T-helper 22 cell (primary cell): ENCODE data around the gene ABCA13.
"Not testable (repeated sequence)": the region's sequence is repeated elsewhere in the genome, so short reads cannot be mapped to it uniquely, and the experiment has no call there.

ENCODE experiments used
- DNase-seq: peaks from one replicate; pipeline ENCODE4 v3.0.0-alpha.2; 2020; ENCODE audit warnings: low read depth

Gene ABCA13, protein sequence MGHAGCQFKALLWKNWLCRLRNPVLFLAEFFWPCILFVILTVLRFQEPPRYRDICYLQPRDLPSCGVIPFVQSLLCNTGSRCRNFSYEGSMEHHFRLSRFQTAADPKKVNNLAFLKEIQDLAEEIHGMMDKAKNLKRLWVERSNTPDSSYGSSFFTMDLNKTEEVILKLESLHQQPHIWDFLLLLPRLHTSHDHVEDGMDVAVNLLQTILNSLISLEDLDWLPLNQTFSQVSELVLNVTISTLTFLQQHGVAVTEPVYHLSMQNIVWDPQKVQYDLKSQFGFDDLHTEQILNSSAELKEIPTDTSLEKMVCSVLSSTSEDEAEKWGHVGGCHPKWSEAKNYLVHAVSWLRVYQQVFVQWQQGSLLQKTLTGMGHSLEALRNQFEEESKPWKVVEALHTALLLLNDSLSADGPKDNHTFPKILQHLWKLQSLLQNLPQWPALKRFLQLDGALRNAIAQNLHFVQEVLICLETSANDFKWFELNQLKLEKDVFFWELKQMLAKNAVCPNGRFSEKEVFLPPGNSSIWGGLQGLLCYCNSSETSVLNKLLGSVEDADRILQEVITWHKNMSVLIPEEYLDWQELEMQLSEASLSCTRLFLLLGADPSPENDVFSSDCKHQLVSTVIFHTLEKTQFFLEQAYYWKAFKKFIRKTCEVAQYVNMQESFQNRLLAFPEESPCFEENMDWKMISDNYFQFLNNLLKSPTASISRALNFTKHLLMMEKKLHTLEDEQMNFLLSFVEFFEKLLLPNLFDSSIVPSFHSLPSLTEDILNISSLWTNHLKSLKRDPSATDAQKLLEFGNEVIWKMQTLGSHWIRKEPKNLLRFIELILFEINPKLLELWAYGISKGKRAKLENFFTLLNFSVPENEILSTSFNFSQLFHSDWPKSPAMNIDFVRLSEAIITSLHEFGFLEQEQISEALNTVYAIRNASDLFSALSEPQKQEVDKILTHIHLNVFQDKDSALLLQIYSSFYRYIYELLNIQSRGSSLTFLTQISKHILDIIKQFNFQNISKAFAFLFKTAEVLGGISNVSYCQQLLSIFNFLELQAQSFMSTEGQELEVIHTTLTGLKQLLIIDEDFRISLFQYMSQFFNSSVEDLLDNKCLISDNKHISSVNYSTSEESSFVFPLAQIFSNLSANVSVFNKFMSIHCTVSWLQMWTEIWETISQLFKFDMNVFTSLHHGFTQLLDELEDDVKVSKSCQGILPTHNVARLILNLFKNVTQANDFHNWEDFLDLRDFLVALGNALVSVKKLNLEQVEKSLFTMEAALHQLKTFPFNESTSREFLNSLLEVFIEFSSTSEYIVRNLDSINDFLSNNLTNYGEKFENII (N-terminal part only)

DNA sequence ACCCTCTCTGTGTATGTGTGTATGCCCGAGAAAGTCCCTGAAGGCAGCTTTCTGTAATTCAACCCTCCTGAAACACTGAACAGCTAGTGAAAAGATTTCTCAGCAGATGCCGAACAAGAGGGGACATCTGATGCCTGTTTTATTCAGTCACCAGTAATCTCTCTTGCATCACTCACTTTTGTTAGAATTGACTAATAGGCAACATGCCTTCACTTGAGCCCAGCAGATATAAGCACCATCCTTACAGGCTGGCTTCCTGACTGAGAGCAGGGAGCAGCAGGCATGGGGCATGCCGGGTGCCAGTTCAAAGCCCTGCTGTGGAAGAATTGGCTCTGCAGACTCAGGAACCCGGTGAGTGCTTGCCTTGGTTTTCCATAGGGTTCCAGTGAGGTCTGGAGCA, at the start of gene ABCA13:
ABCA13 (plus strand) TSS at position 257 of the 400 bp plus-strand sequence; CDS start at position 283, 26 bp downstream.
- no peak for DNase-seq

DNA sequence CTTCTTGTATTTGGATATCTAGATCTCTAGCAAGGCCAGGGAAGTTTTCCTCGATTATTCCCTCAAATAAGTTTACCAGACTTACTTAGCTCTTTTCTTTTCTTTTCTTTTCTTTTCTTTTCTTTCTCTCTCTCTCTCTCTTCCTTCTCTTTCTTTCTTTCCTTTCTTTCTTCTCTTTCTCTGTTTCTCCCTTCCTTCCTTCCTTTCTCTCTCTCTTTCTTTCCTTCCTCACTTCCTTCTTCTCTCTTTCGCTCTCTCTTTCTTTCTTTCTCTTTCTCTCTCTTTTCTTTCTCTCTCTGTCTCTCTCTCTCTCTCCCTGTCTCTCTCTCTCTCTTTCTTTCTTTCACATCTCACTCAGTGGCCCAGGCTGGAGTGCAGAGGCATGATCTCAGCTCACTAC, 45.2 kb upstream of the ABCA13 start:
- DNase-seq: no peak

DNA sequence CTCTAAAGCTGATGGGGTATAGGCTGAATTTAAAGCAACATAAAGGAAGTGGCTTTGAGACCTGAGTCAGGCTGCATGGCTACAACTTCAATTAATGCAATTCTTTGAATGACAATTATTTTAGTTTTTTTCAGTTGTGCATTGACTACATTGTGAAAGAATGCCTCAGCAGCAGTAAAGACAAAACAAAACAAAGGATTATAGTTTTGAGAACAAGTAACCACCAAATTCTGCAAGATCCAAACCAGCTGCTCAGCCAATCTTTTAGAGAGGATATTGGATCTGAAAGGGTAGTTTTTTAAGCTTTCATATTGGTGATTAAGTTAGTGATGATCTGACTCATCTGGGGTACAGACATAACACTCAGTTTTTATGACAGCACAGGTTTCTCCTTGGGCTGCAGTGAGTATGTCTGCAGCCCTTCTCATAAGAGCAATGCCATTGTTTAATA, 40.6 kb upstream of the ABCA13 start:
- DNase-seq: no peak

DNA sequence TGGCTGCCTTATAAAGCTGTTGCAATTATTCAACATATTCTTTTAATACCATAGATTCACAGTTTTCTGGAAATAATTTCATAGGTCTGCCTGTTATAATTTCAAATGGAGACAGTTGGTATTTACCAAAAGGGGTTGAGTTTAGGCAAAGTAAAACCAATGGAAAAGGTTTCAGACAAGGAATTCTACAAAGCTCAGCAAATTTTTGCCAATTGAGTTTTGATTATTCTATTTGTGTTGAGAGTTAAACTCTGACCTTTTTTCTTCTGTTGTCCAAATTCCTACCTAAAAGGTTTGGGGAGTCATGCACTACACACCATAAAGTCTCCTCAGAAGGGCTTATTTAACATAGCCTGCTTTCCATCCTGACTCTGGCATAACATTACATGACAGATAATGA, 38.5 kb upstream of the ABCA13 start:
- DNase-seq: no peak

DNA sequence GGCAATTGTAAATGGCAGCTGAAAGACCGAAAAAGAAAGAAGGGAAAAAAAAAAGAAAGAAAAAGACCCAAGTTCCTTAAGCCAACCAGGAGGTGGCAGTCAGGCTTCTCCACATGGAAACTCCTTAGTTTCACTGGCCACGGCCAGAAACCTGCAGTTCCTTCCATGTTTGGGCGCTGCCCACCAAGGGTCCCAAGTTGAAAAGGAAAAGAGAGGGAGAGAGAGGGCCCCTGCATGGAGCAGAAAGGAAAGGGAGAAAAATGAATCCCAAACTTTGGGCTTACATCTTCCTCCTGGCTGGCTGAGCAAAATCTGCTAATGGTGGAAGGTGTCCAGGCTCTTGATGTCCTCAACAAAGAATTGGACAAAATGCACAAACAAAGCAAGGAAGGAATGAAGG, 31.8 kb upstream of the ABCA13 start:
- DNase-seq: no peak

DNA sequence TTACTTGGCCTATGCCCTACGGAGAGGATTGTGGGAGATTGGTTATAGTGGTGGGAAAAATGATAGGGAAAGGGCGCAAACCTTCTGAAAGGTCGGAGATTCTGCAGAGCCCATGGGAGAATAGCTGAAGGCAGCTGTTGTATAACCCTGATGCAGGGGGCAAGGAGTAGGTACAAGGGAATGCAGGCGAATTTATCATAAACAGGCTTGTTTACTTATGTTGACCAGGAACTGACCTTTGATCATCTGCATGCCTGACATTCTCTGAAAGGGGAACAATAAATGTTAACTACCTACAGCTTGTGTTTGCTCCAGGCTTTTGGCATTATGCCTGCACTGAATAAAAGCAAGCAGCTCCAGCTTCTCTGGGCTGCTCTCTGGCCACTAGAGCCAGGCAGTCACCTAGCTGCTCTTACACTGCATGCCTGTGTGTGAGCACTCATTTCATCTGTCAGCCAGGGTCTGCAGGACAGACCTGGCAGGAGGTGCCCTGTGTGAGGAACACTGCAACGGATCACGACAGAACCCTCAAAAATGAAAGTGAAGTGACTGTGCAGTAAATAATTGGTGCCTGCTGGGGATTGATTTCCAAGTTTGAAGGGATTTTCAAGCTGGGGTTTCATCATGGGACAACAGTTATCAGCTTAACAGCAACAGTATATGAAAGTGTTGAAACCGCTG, 31.1 kb upstream of the ABCA13 start:
- no peak for DNase-seq

DNA sequence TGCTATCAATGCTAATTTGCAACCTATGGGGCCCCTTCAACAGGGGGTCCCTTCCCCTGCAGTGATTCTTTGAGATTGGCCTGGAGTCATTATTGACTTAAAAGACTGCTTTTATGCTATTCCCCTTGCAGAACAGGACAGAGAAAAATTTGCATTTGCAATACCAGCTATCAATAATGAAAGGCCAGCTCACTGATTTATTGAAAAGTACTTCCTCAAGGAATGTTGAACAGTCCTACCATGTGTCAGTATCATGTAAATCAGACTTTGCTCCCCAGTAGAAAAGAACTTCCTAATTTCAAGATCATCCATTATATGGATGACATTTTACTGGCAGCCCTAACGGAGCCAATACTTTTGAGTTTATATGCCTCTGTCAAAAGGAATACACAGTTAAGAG, 29.7 kb upstream of the ABCA13 start:
- no peak for DNase-seq

DNA sequence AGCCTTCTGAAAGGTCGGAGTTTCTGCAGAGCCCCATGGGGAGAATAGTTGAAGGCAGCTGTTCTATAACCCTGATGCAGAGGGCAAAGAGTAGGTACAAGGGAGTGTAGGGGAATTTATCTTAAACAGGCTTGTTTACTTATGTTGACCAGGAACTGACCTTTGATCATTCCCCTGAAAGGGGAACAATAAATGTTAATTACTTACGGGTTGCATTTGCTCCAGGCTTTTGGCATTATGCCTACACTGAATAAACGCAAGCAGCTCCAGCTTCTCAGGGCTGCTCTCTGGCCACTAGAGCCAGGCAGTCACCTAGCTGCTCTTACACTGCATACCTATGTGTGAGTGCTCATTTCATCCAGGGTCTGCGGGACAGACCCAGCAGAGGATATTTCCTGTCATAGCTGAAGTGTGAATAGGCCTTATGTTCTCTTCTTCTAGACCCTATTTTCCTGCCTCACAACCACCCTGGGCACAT, 26.9 kb upstream of the ABCA13 start:
- no peak for DNase-seq

DNA sequence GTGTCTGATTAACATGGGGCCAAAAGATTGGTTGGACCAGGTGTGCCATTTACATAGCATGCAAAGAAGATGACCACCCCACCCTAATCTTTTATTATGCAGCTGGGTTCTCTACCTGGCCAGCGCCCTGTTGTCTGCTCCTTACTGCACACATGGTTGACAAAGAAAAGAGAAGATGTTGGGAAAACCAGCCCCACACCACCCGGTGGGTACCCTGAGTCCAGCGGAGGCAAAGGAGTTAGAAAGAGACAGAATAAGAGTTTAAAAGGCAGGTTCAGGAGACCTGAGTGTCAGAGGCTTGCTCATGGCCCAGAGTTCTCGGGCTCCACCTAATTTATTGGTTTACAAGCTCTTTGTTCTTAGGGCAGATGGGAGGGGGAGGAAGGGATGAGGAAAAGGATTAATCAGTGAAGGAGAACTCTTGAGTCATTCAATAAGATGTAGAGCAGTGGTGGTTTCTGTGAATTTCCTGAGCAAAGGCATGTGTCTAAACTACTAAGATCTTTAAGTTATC, 24.1 kb upstream of the ABCA13 start:
- no peak for DNase-seq

DNA sequence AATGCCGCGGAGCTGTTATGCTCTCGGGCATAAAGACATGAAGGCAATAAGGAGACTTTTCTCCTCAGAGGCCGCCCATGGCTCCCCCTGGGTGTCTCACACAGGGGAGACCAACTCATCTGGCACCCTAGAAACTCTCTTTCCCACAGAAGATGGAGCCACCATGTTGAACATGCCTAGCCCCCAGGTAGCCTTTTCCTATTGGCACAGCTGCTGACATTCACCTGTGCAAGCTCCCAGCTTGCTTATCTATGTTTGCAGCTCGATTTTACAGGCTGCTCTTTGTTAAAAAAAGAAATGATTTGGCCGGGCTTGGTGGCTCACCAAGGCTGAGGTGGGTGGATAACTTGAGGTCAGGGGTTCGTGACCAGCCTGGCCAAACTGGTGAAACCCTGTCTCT, 23.6 kb upstream of the ABCA13 start:
- DNase-seq: not testable (repeated sequence)

DNA sequence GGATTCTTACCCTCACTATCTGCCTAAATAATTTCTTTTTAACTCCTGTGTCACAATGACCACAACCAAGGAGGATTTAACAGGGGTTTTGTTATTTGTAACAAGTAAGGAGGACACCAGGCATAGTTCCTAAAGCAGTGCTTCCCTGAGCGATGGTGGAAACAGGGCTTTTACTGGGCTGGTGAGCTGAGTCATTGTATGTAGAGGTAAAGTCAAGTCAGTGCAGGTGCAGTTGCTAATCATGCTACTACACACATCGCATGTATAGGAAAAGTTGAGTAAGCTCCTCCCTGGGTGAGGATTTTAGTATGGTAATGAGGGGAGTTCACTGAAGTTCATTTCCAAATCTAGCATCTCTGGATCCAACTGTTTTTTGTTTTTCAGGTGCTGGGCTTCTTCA, 22.9 kb upstream of the ABCA13 start:
- DNase-seq: no peak

DNA sequence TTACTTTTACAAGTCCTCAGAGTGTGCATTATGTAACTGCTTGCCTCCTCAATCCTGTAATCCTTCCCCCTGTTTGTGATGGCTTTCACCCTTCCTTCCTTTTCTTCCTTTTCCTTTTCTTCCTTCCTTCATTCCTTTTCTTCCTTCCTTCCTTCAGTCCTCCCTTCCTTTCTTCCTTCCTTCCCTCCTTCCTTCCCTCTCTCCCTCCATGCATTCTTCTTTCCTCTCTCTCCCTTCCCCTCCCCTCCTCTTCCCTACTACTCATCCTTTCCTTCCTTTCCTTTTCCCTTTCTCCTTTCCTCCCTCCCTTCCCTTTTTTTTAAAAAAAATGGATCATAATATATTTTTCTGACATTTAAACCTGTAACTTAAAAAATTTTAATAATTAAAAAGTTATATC, 22.2 kb upstream of the ABCA13 start:
- DNase-seq: no peak

DNA sequence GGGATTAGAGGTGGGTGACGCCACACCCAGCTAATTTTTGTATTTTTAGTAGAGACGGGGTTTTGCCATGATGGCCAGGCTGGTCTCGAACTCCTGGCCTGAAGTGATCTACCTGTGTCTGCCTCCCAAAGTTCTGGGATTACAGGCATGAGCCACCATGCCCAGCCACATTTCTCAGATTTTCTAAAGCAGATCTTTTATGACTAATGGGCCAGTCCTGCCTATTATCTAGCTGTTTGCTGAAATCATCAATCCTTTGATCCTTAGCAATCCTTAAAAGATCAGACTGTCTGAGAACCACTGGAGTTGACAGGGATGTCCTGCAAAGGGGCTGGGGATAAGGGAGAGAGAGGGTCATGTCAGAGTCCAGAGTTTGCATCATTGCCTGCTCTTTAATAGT, 21.2 kb upstream of the ABCA13 start:
- DNase-seq: no peak

DNA sequence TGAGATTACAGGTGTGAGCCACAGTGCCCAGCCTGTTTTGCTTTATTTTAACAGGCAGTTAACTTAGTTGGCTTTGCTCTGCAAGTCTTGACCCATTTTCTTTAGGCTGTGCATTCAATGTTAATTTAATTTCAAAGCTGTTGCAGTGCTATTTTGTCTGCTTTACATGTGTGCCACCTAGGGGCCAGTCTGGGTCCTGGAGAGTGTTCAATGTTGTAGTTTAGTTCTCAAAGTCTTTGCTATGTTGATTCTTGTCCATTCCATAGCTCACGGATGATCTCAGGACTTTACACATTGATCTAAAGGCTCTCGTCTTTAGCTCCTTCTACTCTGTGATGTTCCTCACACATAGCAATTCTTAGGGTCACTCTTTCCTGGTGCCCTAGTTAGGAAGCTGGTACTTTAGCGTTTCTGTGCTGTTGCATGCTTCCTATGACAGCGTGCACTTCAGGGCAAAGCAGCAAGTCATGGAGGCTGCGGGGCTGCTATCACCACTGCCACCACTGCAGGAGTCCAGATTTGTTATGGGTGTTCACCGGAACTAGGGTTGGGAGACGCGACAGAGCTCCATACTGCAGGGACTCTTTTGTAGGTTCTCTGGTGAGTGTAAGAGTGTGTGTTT, 16.4 kb upstream of the ABCA13 start:
- DNase-seq: no peak

DNA sequence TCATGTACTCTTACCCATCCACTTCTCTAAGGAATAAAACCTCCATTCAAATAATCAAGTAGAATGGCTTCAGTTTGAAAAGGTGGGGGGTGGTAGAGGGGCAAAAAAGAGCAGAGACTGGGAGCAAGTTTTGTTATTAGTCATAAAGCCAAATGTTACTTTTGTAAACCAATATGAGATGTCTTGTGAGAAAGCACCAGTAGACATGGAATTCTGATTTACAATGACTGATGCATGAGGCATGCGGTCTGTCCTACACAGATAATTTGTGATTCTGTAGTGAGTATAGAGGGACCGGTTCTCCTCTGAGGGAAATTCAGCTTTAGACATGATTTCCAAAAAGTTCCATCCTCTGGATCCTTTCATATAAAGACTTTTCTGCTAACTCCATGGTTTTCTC, 12.9 kb upstream of the ABCA13 start:
- DNase-seq: no peak

DNA sequence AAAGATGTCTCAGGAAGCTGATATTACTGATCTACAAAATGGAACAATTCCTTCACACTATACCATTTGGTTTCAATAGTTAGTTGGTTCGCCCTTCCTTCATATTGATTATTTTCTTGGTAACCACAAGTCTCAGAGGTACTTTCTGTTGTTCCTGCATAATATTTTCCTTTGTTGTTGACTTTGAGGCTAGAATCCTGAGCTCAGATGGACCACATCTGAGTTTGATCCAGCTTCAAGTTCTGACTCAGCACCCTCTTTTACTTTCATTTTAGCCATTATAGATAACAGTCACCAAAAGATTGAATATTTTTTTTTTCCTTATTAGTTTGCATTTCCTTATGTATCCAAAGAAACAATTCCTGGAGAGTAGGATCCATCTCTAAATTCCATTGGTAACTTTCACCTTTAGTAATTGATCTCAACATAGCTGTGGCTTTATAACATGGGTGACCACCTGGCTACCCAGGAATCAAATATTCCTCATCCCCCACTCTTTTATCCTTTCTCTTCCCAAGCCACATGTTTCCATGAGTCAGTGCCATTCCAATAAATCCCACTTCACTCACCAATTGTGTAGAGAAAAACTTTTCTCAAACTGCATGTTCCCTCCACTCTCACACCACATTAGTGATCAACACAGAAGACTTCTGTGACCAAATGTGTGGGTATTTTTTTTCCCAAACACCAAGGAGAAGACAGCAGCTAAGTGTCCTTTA, 9.7 kb upstream of the ABCA13 start:
- DNase-seq: no peak

DNA sequence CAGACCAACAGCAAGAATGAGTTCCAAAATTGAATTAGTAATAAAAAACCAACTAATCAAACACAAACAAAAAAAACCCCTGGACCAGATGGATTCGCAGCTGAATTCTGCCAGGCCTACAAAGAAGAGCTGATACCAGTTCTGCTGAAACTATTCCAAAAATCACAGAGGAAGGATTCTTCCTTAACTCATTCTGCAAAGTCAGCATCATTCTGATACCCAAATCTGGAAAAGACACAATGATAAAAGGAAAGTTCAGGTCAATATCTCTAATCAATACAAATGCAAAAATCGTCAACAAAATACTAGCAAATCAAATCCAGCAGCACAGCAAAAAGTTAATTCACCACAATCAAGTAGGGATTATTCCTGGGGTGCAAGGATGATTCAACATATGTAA, 6.1 kb upstream of the ABCA13 start:
- no peak for DNase-seq

DNA sequence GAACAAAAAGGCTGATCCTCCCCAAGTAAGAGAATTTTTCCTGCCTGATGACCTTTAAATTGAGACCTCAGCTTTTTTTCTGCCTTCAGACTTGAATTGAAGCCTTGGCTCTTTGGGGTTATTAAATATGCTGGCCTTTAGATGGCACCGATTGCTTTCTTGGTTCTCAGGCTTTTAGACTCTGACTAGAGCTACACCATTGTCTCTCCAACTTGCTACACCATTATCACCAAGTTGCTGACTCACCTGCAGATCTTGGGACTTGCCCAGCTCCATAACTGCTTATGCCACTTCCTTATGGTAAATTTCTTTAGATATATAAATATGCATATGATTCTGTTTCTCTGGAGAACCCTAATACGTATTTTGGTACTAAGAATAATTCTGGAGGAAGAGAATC, 3.1 kb upstream of the ABCA13 start:
- DNase-seq: no peak

DNA sequence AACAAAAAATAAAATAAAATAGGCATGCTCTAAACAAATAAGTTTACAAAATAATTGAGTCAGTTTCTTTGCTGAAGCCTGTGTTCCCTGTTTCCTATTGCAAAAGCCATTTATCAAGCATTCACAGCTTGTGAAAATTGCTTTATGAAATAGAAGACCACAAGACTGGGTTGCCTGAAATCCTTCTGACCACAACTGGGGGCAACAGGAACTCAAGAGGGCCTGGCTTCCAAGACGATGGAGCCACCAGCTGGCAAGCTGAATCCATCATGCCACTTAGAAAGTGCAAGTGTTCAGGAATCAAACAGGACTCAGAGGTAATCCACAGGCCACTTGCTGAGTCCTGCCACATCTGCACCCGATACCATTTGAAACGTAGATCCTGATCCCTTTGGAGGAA, 752 bp upstream of the ABCA13 start:
- no peak for DNase-seq

DNA sequence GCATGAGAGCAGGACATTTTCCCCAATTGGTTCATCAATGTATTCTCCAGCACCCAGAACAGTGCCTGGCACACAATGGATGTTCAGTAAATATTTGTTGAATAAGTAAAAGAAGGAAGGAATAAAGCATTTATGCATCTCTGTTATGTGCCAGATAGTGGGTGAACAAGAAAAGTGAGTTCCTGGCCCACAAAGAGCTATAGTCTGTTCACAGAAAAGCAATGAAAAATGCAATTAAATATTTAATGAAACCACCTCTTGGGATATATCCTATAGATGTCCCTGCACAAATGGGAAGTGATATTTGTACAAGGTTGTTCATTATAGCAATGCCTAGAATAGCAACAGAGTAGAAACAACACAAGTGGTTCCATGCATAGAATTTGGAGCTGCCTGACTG, 2.1 kb downstream of the ABCA13 start:
- no peak for DNase-seq
